Activated B cell treated with CpG ODN at 0.5 μM for 24 hours (primary cell): ENCODE measurements around the gene GRPEL1. TPM values are rescaled to one million over a fixed set of nuclear protein-coding genes. Genes with fewer than 3 reads are reported as not detected.

Experiments
- ATAC-seq: fragments of 200-7000 bp; cut with Tn5 transposase; one replicate; pipeline ENCODE4 v1.10.0; 2021; ENCODE audit warnings: low read depth, mild to moderate bottlenecking, moderate library complexity
- CTCF ChIA-PET: fragments of 350-600 bp; sonication (Branson Sonifier 250); formaldehyde crosslinking; loops from one replicate; lab custom pipeline; 2021; ENCODE audit warnings: antibody characterized with exemption; lab: Charles Lee
- POLR2A ChIA-PET: fragments of 350-600 bp; sonication (Branson Sonifier 250); formaldehyde crosslinking; loops from one replicate; lab custom pipeline; 2021; ENCODE audit warnings: antibody characterized with exemption; lab: Charles Lee
- DNase-seq: peaks from one replicate; pipeline ENCODE4 v3.0.0; 2022
- H3K27ac Mint-ChIP-seq: one replicate; pipeline ENCODE4 v1.8.0; 2020; ENCODE audit warnings: mixed read lengths
- H3K27me3 Mint-ChIP-seq: one replicate; pipeline ENCODE4 v1.8.0; 2021; ENCODE audit warnings: mixed read lengths
- H3K36me3 Mint-ChIP-seq: one replicate; pipeline ENCODE4 v1.8.0; 2021; ENCODE audit warnings: low read depth, mixed read lengths
- H3K4me1 Mint-ChIP-seq: one replicate; pipeline ENCODE4 v1.8.0; 2021; ENCODE audit warnings: mixed read lengths
- H3K4me3 Mint-ChIP-seq: one replicate; pipeline ENCODE4 v1.8.0; 2020; ENCODE audit warnings: mild to moderate bottlenecking, mixed read lengths
- H3K9me3 Mint-ChIP-seq: one replicate; pipeline ENCODE4 v1.8.0; 2020; ENCODE audit warnings: mixed read lengths
- intact Hi-C: fragments of 100-400 bp; cut with micrococcal nuclease; formaldehyde crosslinking; loops from one replicate; pipeline ENCODE4 v1.15.1; 2024
- total RNA-seq: library from RNA; stranded (reverse); gene quantifications from 2 replicates; pipeline ENCODE4 v1.2.3, GENCODE V29; 2022
- TF ChIP-seq, protein P1 (sequence below): fragments of 200-600 bp; IDR thresholded peaks from one replicate; pipeline ENCODE4 v1.8.0; 2022; ENCODE audit warnings: antibody characterized with exemption, mild to moderate bottlenecking

Gene GRPEL1
- total RNA-seq, 1 donor from 2014 or later, result 31.8 TPM

DNA sequence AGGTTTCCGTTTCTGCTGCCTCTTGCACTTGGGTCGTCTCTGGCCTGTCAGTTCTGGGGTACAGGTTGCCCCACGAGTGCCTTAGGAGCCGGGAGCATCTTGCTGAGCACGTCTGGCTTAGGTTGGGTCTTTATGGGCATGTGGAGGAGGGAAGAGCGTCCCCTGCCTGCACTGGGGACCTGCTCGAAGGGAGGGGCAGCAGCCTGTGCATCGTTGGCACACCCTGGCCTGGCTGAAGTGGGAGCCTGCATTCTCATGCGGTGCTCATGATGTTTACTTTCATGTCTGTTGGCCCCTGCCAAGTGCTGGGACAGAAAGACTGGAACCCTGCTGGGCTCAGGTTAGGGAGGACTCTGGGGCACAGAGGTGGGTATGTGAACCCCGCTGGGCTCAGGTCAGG lies 48.5 kb downstream of the GRPEL1 start:
- TF ChIP-seq, protein P1, sequence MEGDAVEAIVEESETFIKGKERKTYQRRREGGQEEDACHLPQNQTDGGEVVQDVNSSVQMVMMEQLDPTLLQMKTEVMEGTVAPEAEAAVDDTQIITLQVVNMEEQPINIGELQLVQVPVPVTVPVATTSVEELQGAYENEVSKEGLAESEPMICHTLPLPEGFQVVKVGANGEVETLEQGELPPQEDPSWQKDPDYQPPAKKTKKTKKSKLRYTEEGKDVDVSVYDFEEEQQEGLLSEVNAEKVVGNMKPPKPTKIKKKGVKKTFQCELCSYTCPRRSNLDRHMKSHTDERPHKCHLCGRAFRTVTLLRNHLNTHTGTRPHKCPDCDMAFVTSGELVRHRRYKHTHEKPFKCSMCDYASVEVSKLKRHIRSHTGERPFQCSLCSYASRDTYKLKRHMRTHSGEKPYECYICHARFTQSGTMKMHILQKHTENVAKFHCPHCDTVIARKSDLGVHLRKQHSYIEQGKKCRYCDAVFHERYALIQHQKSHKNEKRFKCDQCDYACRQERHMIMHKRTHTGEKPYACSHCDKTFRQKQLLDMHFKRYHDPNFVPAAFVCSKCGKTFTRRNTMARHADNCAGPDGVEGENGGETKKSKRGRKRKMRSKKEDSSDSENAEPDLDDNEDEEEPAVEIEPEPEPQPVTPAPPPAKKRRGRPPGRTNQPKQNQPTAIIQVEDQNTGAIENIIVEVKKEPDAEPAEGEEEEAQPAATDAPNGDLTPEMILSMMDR, result no peak
- ATAC-seq (no peak), DNase-seq (no peak)
- ChIA-PET POLR2A (no interaction called here), CTCF (no interaction called here)
- Mint-ChIP-seq H3K36me3 (peaks cover 69% of the 10 kb centered on the region), H3K9me3 (no peaks in the 10 kb centered on the region), H3K4me3 (no peak overlapping the region), H3K4me1 (peaks cover 6% of the 10 kb centered on the region), H3K27ac (no peak overlapping the region), H3K27me3 (no peaks in the 10 kb centered on the region)
- intact Hi-C loops, result no loop called here

DNA sequence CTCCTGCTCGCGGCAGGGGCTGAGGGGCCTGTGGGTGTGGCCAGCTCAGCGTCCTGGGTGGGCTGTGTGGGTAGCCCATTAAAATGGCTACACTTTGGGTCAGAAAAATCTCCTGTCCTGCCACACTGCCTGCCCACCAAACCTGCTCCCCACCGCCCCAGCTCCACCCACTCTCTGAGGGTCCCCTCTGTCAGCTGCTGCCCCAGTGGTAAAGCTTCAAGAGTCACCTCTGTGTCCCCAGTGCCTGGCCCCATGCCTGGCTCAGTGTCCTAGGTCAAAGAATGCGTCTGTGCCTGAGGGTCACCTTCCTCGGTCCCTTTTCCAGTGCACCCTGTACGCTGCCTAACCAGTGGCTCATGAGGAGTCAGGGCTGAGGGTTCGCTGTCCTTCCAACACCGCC lies 49.6 kb downstream of the GRPEL1 start:
- intact Hi-C loops, result no loop called here
- no peaks in the 10 kb centered on the region for H3K9me3 Mint-ChIP-seq
- TF ChIP-seq, protein P1, result no peak
- POLR2A ChIA-PET, result no interaction called here
- H3K27me3 Mint-ChIP-seq, result no peaks in the 10 kb centered on the region
- CTCF ChIA-PET, result no interaction called here
- ATAC-seq (no peak), DNase-seq (no peak)
- H3K36me3 Mint-ChIP-seq, result peaks cover 65% of the 10 kb centered on the region
- peaks cover 16% of the 10 kb centered on the region for H3K4me1 Mint-ChIP-seq
- no peak overlapping the region for H3K4me3 Mint-ChIP-seq
- H3K27ac Mint-ChIP-seq, result no peak overlapping the region

DNA sequence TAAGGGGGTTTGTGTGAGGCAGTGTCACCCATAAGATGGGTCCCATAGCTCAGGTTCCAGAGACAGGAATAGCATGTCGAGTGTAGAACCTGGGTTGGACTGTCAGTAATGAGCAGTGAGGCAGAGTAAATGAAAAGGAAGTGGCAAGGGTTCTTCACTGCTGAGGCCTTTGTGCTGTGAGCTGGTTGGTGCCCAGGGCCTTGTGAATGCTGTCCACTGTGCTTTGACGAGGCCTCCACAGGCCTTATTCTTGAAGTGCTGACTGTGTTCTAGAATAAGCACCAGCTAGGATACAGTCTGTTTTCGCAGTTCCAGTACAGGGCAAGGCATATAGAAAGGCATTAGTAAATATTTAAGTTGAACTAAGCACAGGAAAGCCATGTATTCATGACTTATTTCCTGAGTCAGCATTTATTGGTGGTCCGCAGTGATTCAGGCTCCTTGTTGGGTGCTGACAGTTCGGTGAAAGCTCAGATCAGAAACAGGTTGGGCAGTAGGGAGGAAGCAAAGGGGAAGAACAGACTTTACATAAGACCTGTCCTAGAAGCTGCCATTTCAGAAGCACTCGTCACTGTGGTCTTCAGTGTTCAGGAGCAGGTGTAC lies 50.3 kb downstream of the GRPEL1 start:
- peaks cover 20% of the 10 kb centered on the region for H3K4me1 Mint-ChIP-seq
- no peak for DNase-seq
- intact Hi-C loops, result no loop called here
- no peaks in the 10 kb centered on the region for H3K27me3 Mint-ChIP-seq
- no peak overlapping the region for H3K4me3 Mint-ChIP-seq
- ChIA-PET POLR2A (interaction anchor here (1.0 kb wide), 1 partner anchor 31 kb away, joined by 3 read pairs; no protein-coding TSS in a partner anchor), CTCF (no interaction called here)
- H3K9me3 Mint-ChIP-seq, result no peaks in the 10 kb centered on the region
- H3K27ac Mint-ChIP-seq, result no peak overlapping the region
- H3K36me3 Mint-ChIP-seq, result peaks cover 67% of the 10 kb centered on the region
- TF ChIP-seq, protein P1, result no peak
- no peak for ATAC-seq

DNA sequence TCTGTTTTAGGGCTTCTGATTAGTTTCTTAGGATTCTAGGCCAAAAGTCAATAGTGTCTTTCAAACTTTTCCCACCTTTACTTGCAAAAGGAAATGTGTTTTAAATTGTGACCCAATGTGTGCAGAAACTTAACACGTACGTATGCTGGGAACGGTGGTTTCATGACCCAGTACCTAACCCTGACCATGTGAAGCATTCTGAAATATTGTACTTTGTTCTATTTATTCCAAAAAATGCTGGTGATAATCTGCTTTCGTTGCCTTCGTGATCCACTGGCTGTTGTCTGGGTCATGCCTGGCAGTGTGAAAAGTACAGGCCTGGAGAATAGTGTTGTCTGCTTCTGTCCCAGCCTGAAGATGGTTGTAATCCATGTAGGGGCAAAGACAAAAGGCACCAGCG lies 51.4 kb downstream of the GRPEL1 start:
- DNase-seq, result no peak
- Mint-ChIP-seq H3K4me3 (no peak overlapping the region), H3K27me3 (no peaks in the 10 kb centered on the region), H3K27ac (no peak overlapping the region), H3K4me1 (peaks cover 20% of the 10 kb centered on the region), H3K36me3 (peaks cover 61% of the 10 kb centered on the region), H3K9me3 (no peaks in the 10 kb centered on the region)
- TF ChIP-seq, protein P1, result no peak
- intact Hi-C loops, result no loop called here
- POLR2A ChIA-PET, result no interaction called here
- ATAC-seq, result no peak
- CTCF ChIA-PET, result no interaction called here

DNA sequence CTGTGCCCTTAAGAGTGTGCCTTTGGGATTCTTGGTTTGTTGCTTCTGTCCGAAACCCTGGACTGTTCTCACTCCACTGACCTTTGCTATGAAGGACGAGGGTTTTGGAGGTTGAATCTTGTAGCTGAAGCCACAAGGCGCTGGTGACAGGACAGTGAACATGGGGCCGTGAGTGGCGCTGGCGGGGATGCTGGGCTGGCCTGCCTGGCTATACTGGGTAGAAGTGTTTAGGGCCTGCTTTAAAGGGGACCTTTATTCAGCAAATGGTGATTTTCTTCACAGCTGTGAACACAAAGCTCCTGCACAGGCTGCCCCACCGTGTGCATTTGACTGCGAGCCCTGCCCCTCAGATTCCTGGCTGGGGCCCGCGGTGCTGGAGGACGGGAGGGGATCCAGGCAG lies 51.8 kb downstream of the GRPEL1 start:
- CTCF ChIA-PET, result no interaction called here
- POLR2A ChIA-PET, result no interaction called here
- intact Hi-C loops, result no loop called here
- Mint-ChIP-seq H3K27ac (no peak overlapping the region), H3K36me3 (peaks cover 62% of the 10 kb centered on the region), H3K9me3 (no peaks in the 10 kb centered on the region), H3K4me1 (peaks cover 20% of the 10 kb centered on the region), H3K4me3 (no peak overlapping the region), H3K27me3 (no peaks in the 10 kb centered on the region)
- TF ChIP-seq, protein P1, result no peak
- DNase-seq, result no peak
- no peak for ATAC-seq
